GM12878 (cell line): ENCODE results near the gene HMGCR. TPM values are rescaled to one million over a fixed set of nuclear protein-coding genes. Genes with fewer than 3 reads are reported as not detected.

Source experiments
- ATAC-seq: fragments of 200-7000 bp; cut with Tn5 transposase; 3 replicates; pipeline ENCODE4 v1.9.1; 2020; ENCODE audit warnings: mild to moderate bottlenecking, moderate library complexity
- BruUV-seq: library from RNA; stranded (reverse); fragments of 400-500 nt; replicated peaks from 2 replicates; lab custom pipeline; 2021; lab: Mats Ljungman, UMichigan
- CTCF ChIA-PET: fragments of 300-600 bp; sonication (Branson Sonifier 250); formaldehyde crosslinking; extraction: SDS; loops from one replicate; lab custom pipeline; 2021; ENCODE audit warnings: inconsistent platforms; lab: Yijun Ruan, JAX
- POLR2A ChIA-PET: fragments of 350-600 bp; formaldehyde crosslinking; extraction: SDS; loops from one replicate; lab custom pipeline; 2021; ENCODE audit warnings: inconsistent platforms; lab: Charles Lee
- RAD21 ChIA-PET: fragments of 300-600 bp; sonication (Branson Sonifier 250); formaldehyde crosslinking; loops from one replicate; lab custom pipeline; 2023; ENCODE audit warnings: antibody characterized with exemption; ENCODE audit not compliant: unreplicated experiment; lab: Charles Lee
- SMC1A ChIA-PET: fragments of 300-600 bp; sonication (Branson Sonifier 250); formaldehyde crosslinking; loops from one replicate; lab custom pipeline; 2023; ENCODE audit not compliant: unreplicated experiment, uncharacterized antibody; lab: Charles Lee
- DNase-seq: peaks from one replicate; pipeline ENCODE4 v3.0.0-alpha.2; 2011; ENCODE audit warnings: low read depth, low spot score
- FAIRE-seq: peaks from 3 replicates; lab custom pipeline; 2011; peaks lifted over from hg19 to GRCh38; lab: Jason Lieb, UNC
- H2AFZ ChIP-seq: 2 replicates; pipeline ENCODE4 v1.6.0; 2011; ENCODE audit warnings: low read depth, low read length, control low read depth; ENCODE audit not compliant: control insufficient read depth
- H3K27ac ChIP-seq: 2 replicates; pipeline ENCODE4 v1.5.1; 2011; ENCODE audit warnings: control low read depth; ENCODE audit not compliant: control insufficient read depth, insufficient read depth
- H3K27me3 ChIP-seq, 2 experiments: replicated peaks in 1 of 2; 2 replicates each; pipeline versions ENCODE4 v1.6.0 to v1.6.1; 2011; ENCODE audit warnings: low read length in 1 of 2; ENCODE audit not compliant: control insufficient read depth in 2 of 2, insufficient read depth in 2 of 2
- H3K36me3 ChIP-seq, 2 experiments: 2 replicates each; pipeline ENCODE4 v1.5.1; 2011; ENCODE audit warnings: low read length in 1 of 2; ENCODE audit not compliant: control insufficient read depth in 2 of 2, insufficient read depth in 2 of 2
- H3K4me1 ChIP-seq: 2 replicates; pipeline ENCODE4 v1.6.1; 2011; ENCODE audit warnings: mild to moderate bottlenecking, low read length, moderate library complexity, mixed read lengths; ENCODE audit not compliant: control insufficient read depth, insufficient read depth
- H3K4me2 ChIP-seq: 2 replicates; pipeline ENCODE4 v1.6.0; 2011; ENCODE audit warnings: control low read depth; ENCODE audit not compliant: control insufficient read depth, insufficient read depth
- H3K4me3 ChIP-seq: fragments of 200-600 bp; sonication (generic); 2 replicates; pipeline ENCODE4 v1.5.1; 2016
- H3K79me2 ChIP-seq: 2 replicates; pipeline ENCODE4 v1.6.0; 2011; ENCODE audit warnings: low read length; ENCODE audit not compliant: control insufficient read depth, insufficient read depth
- H3K9ac ChIP-seq: 2 replicates; pipeline ENCODE4 v1.8.0; 2011; ENCODE audit warnings: low read length, control low read depth, mixed read lengths; ENCODE audit not compliant: control insufficient read depth, insufficient read depth
- H3K9me3 ChIP-seq: replicated peaks from 3 replicates; pipeline ENCODE4 v1.5.1; 2011; ENCODE audit warnings: mild to moderate bottlenecking, low read length; ENCODE audit not compliant: control insufficient read depth, insufficient read depth
- H4K20me1 ChIP-seq: 2 replicates; pipeline ENCODE4 v1.6.0; 2011; ENCODE audit not compliant: control insufficient read depth, insufficient read depth
- BACH1 ChIP-seq: fragments of 450-650 bp; IDR thresholded peaks from 2 replicates; pipeline ENCODE4 v1.6.1; 2017; ENCODE audit warnings: mild to moderate bottlenecking, borderline replicate concordance
- BMI1 ChIP-seq: fragments of 450-650 bp; IDR thresholded peaks from 2 replicates; pipeline ENCODE4 v1.6.1; 2016; ENCODE audit warnings: mild to moderate bottlenecking, moderate library complexity, borderline replicate concordance
- CEBPB ChIP-seq, 2 experiments: fragments of 150-350 bp in 1 of 2; IDR thresholded peaks; 2 replicates each; pipeline ENCODE4 v1.6.1; 2012 to 2014; ENCODE audit warnings: low read depth in 2 of 2, low read length in 2 of 2, borderline replicate concordance in 1 of 2, inconsistent platforms in 1 of 2
- FOXK2 ChIP-seq: fragments of 450-650 bp; IDR thresholded peaks from 2 replicates; pipeline ENCODE4 v1.6.1; 2017; ENCODE audit warnings: mild to moderate bottlenecking, moderate library complexity
- FOXM1 ChIP-seq: IDR thresholded peaks from 2 replicates; pipeline ENCODE4 v1.6.1; 2012; ENCODE audit warnings: low read depth, mild to moderate bottlenecking, inconsistent platforms, low read length, moderate library complexity
- GABPA ChIP-seq: IDR thresholded peaks from 2 replicates; pipeline ENCODE4 v1.6.1; 2014; ENCODE audit warnings: antibody characterized with exemption, low read depth, mild to moderate bottlenecking, inconsistent platforms
- KDM1A ChIP-seq: fragments of 200-600 bp; sonication (generic); IDR thresholded peaks from 2 replicates; pipeline ENCODE4 v1.6.1; 2016; ENCODE audit warnings: borderline replicate concordance
- POLR2A ChIP-seq: IDR thresholded peaks from 2 replicates; pipeline ENCODE4 v1.6.1; 2011; ENCODE audit warnings: low read depth, mild to moderate bottlenecking, low read length
- RFX5 ChIP-seq: IDR thresholded peaks from 2 replicates; pipeline ENCODE4 v1.6.1; 2011; ENCODE audit warnings: low read depth, low read length, improper control_type of control experiment
- SREBF1 ChIP-seq: IDR thresholded peaks from 2 replicates; pipeline ENCODE4 v1.6.1; 2012; ENCODE audit warnings: mild to moderate bottlenecking, low read length
- ZBTB4 ChIP-seq: fragments of 450-650 bp; formaldehyde crosslinking; IDR thresholded peaks from 2 replicates; pipeline ENCODE4 v1.4.0; 2022; ENCODE audit warnings: mild to moderate bottlenecking, moderate library complexity
- ZNF622 ChIP-seq: fragments of 450-650 bp; IDR thresholded peaks from 2 replicates; pipeline ENCODE4 v1.6.1; 2017; ENCODE audit warnings: mild to moderate bottlenecking, inconsistent platforms
- WGBS: methylation state at CpG from one replicate; pipeline ENCODE4 v1.1.6; 2016; ENCODE audit warnings: low lambda C conversion rate; ENCODE audit not compliant: insufficient replicate concordance, insufficient coverage; ENCODE audit errors: missing lambda C conversion rate; 5-methylcytosine and 5-hydroxymethylcytosine counted together
- in situ Hi-C: fragments of 300-500 bp; cut with MboI; formaldehyde crosslinking; loops from 9 replicates; pipeline ENCODE4 v1.14.3; 2018; ENCODE audit warnings: mixed read lengths
- intact Hi-C: fragments of 100-400 bp; cut with micrococcal nuclease; formaldehyde crosslinking; loops from one replicate; pipeline ENCODE4 v1.14.2; 2022; ENCODE audit not compliant: unreplicated experiment
- polyA plus RNA-seq, 11 experiments: library from polyadenylated mRNA; depleted of rRNA in 4 of 11; unstranded in 6 of 11; stranded (reverse) in 5 of 11; fragments of >200 nt; fragmentation: Nextera tagmentation in 4 of 11; fragmentation: Illumina TruSeq in 1 of 11; extraction: Ambion mirVana in 4 of 11; extraction: Trizol in 1 of 11; gene quantifications; 1 replicate in 1 of 11; 2 replicates in 10 of 11; pipeline versions ENCODE4 v1.2.1 to v1.2.3, GENCODE V29; 2011 to 2016; ENCODE audit warnings: inconsistent platforms in 2 of 11, missing spikeins in 2 of 11, low read depth in 1 of 11
- total RNA-seq, 4 experiments: library from RNA; depleted of rRNA in 3 of 4; stranded (reverse); fragments of >200 nt in 3 of 4; fragmentation: Illumina TruSeq in 1 of 4; extraction: Trizol in 1 of 4; gene quantifications; 2 replicates each; pipeline versions ENCODE4 v1.2.1 to v1.2.3, GENCODE V29; 2013 to 2021
- TF ChIP-seq, protein P1 (sequence below): fragments of 450-650 bp; formaldehyde crosslinking; IDR thresholded peaks from 2 replicates; pipeline ENCODE4 v1.5.0; 2022; ENCODE audit warnings: mild to moderate bottlenecking, missing genetic modification characterization
- TF ChIP-seq, protein P2 (sequence below): fragments of 450-650 bp; IDR thresholded peaks from 2 replicates; pipeline ENCODE4 v1.6.1; 2017; ENCODE audit warnings: low read depth, mild to moderate bottlenecking, moderate library complexity

The HMGCR gene
- total and polyA plus RNA-seq, 10 of the 15 experiments (the other 5 are each of a cell fraction or from before 2014, with no cell fraction given) = 30.8 to 119 (median 73.9) TPM

GRCh38 chr5:75303419-75303818 is 33.6 kb upstream of the HMGCR start:
- Histone ChIP-seq H3K4me2 (no peak overlapping the region), H3K27me3 (no peaks in the 10 kb centered on the region), H3K9ac (no peak overlapping the region), H4K20me1 (no peaks in the 10 kb centered on the region), H3K9me3 (no peaks in the 10 kb centered on the region), H3K79me2 (no peaks in the 10 kb centered on the region), H3K27ac (no peak overlapping the region), H2AFZ (no peak overlapping the region), H3K4me1 (no peaks in the 10 kb centered on the region), H3K4me3 (no peak overlapping the region), H3K36me3 (no peaks in the 10 kb centered on the region)
- ATAC-seq = no peak
- CTCF ChIA-PET = no interaction called here
- no peak for FAIRE-seq
- WGBS = 23% methylated on average over 4 of the region's 4 CpGs
- SMC1A ChIA-PET = no interaction called here
- intact Hi-C loops = no loop called here
- RAD21 ChIA-PET = no interaction called here
- POLR2A ChIA-PET = no interaction called here
- no TSS peak for BruUV-seq
- in situ Hi-C loops = no loop called here
- no peak for DNase-seq
- no peak for TF ChIP-seq FOXM1
- no peak for TF ChIP-seq POLR2A
- no peak for TF ChIP-seq BACH1
- no peak for TF ChIP-seq BMI1
- TF ChIP-seq GABPA = no peak
- TF ChIP-seq KDM1A = no peak
- TF ChIP-seq, protein P1, sequence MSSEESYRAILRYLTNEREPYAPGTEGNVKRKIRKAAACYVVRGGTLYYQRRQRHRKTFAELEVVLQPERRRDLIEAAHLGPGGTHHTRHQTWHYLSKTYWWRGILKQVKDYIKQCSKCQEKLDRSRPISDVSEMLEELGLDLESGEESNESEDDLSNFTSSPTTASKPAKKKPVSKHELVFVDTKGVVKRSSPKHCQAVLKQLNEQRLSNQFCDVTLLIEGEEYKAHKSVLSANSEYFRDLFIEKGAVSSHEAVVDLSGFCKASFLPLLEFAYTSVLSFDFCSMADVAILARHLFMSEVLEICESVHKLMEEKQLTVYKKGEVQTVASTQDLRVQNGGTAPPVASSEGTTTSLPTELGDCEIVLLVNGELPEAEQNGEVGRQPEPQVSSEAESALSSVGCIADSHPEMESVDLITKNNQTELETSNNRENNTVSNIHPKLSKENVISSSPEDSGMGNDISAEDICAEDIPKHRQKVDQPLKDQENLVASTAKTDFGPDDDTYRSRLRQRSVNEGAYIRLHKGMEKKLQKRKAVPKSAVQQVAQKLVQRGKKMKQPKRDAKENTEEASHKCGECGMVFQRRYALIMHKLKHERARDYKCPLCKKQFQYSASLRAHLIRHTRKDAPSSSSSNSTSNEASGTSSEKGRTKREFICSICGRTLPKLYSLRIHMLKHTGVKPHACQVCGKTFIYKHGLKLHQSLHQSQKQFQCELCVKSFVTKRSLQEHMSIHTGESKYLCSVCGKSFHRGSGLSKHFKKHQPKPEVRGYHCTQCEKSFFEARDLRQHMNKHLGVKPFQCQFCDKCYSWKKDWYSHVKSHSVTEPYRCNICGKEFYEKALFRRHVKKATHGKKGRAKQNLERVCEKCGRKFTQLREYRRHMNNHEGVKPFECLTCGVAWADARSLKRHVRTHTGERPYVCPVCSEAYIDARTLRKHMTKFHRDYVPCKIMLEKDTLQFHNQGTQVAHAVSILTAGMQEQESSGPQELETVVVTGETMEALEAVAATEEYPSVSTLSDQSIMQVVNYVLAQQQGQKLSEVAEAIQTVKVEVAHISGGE = no peak
- TF ChIP-seq, protein P2, sequence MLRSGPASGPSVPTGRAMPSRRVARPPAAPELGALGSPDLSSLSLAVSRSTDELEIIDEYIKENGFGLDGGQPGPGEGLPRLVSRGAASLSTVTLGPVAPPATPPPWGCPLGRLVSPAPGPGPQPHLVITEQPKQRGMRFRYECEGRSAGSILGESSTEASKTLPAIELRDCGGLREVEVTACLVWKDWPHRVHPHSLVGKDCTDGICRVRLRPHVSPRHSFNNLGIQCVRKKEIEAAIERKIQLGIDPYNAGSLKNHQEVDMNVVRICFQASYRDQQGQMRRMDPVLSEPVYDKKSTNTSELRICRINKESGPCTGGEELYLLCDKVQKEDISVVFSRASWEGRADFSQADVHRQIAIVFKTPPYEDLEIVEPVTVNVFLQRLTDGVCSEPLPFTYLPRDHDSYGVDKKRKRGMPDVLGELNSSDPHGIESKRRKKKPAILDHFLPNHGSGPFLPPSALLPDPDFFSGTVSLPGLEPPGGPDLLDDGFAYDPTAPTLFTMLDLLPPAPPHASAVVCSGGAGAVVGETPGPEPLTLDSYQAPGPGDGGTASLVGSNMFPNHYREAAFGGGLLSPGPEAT = no peak
- no peak for TF ChIP-seq ZBTB4
- no peak for TF ChIP-seq CEBPB (IDR thresholded peaks at IDR 0.05; ENCODE audit: borderline replicate concordance in 1 of 2, low read depth in 2 of 2, low read length in 2 of 2)
- no peak for TF ChIP-seq FOXK2
- TF ChIP-seq RFX5 = no peak
- TF ChIP-seq SREBF1 = no peak
- no peak for TF ChIP-seq ZNF622
